H9 (cell line): ENCODE results near the gene ADRB1. TPM values are rescaled to one million over a fixed set of nuclear protein-coding genes. Genes with fewer than 3 reads are reported as not detected.

Experiments
- DNase-seq: peaks from one replicate; pipeline ENCODE4 v3.0.0-alpha.2; 2017
- H2AFZ ChIP-seq: one replicate; pipeline ENCODE4 v1.6.1; 2013; ENCODE audit warnings: mild to moderate bottlenecking, low read length, control low read depth, moderate library complexity
- H2AK5ac ChIP-seq: 2 replicates; pipeline ENCODE4 v1.6.1; 2013; ENCODE audit warnings: low read length, control low read depth, mixed read lengths; ENCODE audit not compliant: insufficient read length
- H2BK120ac ChIP-seq: one replicate; pipeline ENCODE4 v1.6.1; 2013; ENCODE audit warnings: low read depth, mild to moderate bottlenecking, low read length, control low read depth, inconsistent platforms; ENCODE audit not compliant: poor library complexity, severe bottlenecking
- H2BK12ac ChIP-seq: 2 replicates; pipeline ENCODE4 v1.6.1; 2013; ENCODE audit warnings: low read length, control low read depth, mixed read lengths, low read depth; ENCODE audit not compliant: insufficient read length
- H2BK15ac ChIP-seq: 2 replicates; pipeline ENCODE4 v1.6.1; 2013; ENCODE audit warnings: low read depth, low read length, control low read depth
- H2BK20ac ChIP-seq: one replicate; pipeline ENCODE4 v1.6.1; 2013; ENCODE audit warnings: low read depth, mild to moderate bottlenecking, low read length, control low read depth, inconsistent platforms; ENCODE audit not compliant: poor library complexity, severe bottlenecking
- H2BK5ac ChIP-seq: 2 replicates; pipeline ENCODE4 v1.6.1; 2013; ENCODE audit warnings: low read length, control low read depth, mixed read lengths; ENCODE audit not compliant: insufficient read length
- H3K14ac ChIP-seq: 2 replicates; pipeline ENCODE4 v1.6.1; 2013; ENCODE audit warnings: low read length, control low read depth; ENCODE audit not compliant: insufficient read depth
- H3K18ac ChIP-seq: 2 replicates; pipeline ENCODE4 v1.6.1; 2013; ENCODE audit warnings: low read depth, mild to moderate bottlenecking, mixed read lengths, low read length, control low read depth; ENCODE audit not compliant: insufficient read length
- H3K23ac ChIP-seq: 2 replicates; pipeline ENCODE4 v1.6.1; 2013; ENCODE audit warnings: low read length, control low read depth, mixed read lengths, low read depth; ENCODE audit not compliant: insufficient read length
- H3K23me2 ChIP-seq: 2 replicates; pipeline ENCODE4 v1.6.1; 2013; ENCODE audit warnings: low read depth, mild to moderate bottlenecking, mixed read lengths, low read length, control low read depth; ENCODE audit not compliant: insufficient read length, poor library complexity, severe bottlenecking
- H3K27ac ChIP-seq: 2 replicates; pipeline ENCODE4 v1.5.1; 2013; ENCODE audit warnings: low read length, control low read depth, mixed read lengths, low read depth; ENCODE audit not compliant: insufficient read length
- H3K27me3 ChIP-seq: 2 replicates; pipeline ENCODE4 v1.6.1; 2013; ENCODE audit warnings: low read length, control low read depth, inconsistent platforms; ENCODE audit not compliant: insufficient read depth
- H3K4ac ChIP-seq: 2 replicates; pipeline ENCODE4 v1.6.1; 2013; ENCODE audit warnings: low read depth, mild to moderate bottlenecking, control low read depth, inconsistent platforms, low read length, moderate library complexity
- H3K4me1 ChIP-seq: 2 replicates; pipeline ENCODE4 v1.6.1; 2013; ENCODE audit warnings: low read length, control low read depth, inconsistent platforms; ENCODE audit not compliant: insufficient read depth
- H3K4me2 ChIP-seq: 2 replicates; pipeline ENCODE4 v1.6.1; 2013; ENCODE audit warnings: low read length, control low read depth, mixed read lengths; ENCODE audit not compliant: insufficient read length, insufficient read depth
- H3K56ac ChIP-seq: 2 replicates; pipeline ENCODE4 v1.6.1; 2013; ENCODE audit warnings: low read depth, mild to moderate bottlenecking, mixed read lengths, low read length, control low read depth; ENCODE audit not compliant: insufficient read length
- H3K79me1 ChIP-seq: 2 replicates; pipeline ENCODE4 v1.6.1; 2013; ENCODE audit warnings: low read depth, mild to moderate bottlenecking, moderate library complexity, low read length, control low read depth, inconsistent platforms; ENCODE audit not compliant: insufficient read depth, poor library complexity, severe bottlenecking
- H3K79me2 ChIP-seq: 2 replicates; pipeline ENCODE4 v1.6.1; 2013; ENCODE audit warnings: low read length, control low read depth, inconsistent platforms; ENCODE audit not compliant: insufficient read depth
- H3K9ac ChIP-seq: 2 replicates; pipeline ENCODE4 v1.6.1; 2013; ENCODE audit warnings: low read length, control low read depth, mixed read lengths; ENCODE audit not compliant: insufficient read length; ENCODE audit errors: extremely low read depth
- H3K9me3 ChIP-seq: one replicate; pipeline ENCODE4 v1.6.1; 2013; ENCODE audit warnings: low read depth, low read length, inconsistent platforms; ENCODE audit not compliant: control insufficient read depth
- H3T11ph ChIP-seq: one replicate; pipeline ENCODE4 v1.6.1; 2013; ENCODE audit warnings: mild to moderate bottlenecking, low read length, control low read depth, inconsistent platforms
- H4K20me1 ChIP-seq: one replicate; pipeline ENCODE4 v1.6.1; 2013; ENCODE audit not compliant: control insufficient read depth, insufficient read length, insufficient read depth
- H4K5ac ChIP-seq: 2 replicates; pipeline ENCODE4 v1.6.1; 2013; ENCODE audit warnings: low read depth, mild to moderate bottlenecking, mixed read lengths, low read length, control low read depth; ENCODE audit not compliant: insufficient read length
- H4K8ac ChIP-seq: replicated peaks from 2 replicates; pipeline ENCODE4 v1.6.1; 2013; ENCODE audit warnings: low read length, control low read depth, mixed read lengths, low read depth; ENCODE audit not compliant: insufficient read length
- H4K91ac ChIP-seq: 2 replicates; pipeline ENCODE4 v1.6.1; 2013; ENCODE audit warnings: low read depth, mild to moderate bottlenecking, moderate library complexity, mixed read lengths, low read length, control low read depth; ENCODE audit not compliant: insufficient read length
- H3K27ac Mint-ChIP-seq, 3 experiments: 2 replicates in 2 of 3; 3 replicates in 1 of 3; pipeline ENCODE4 v1.8.0; 2020 to 2021; ENCODE audit warnings: mixed read lengths in 3 of 3, mild to moderate bottlenecking in 1 of 3, moderate library complexity in 1 of 3
- H3K27me3 Mint-ChIP-seq: 2 replicates; pipeline ENCODE4 v1.8.0; 2021; ENCODE audit warnings: low read depth, mild to moderate bottlenecking, moderate library complexity, mixed read lengths
- H3K36me3 Mint-ChIP-seq, 3 experiments: 2 replicates in 2 of 3; 3 replicates in 1 of 3; pipeline ENCODE4 v1.8.0; 2020 to 2021; ENCODE audit warnings: low read depth in 3 of 3, mixed read lengths in 3 of 3; ENCODE audit not compliant: insufficient read depth in 1 of 3
- H3K4me1 Mint-ChIP-seq, 2 experiments: 2 replicates each; pipeline ENCODE4 v1.8.0; 2020; ENCODE audit warnings: mixed read lengths in 2 of 2
- H3K4me3 Mint-ChIP-seq, 2 experiments: 2 replicates in 1 of 2; 3 replicates in 1 of 2; pipeline ENCODE4 v1.8.0; 2020 to 2021; ENCODE audit warnings: mild to moderate bottlenecking in 2 of 2, mixed read lengths in 2 of 2, moderate library complexity in 1 of 2
- H3K9me3 Mint-ChIP-seq, 2 experiments: 2 replicates in 1 of 2; 3 replicates in 1 of 2; pipeline ENCODE4 v1.8.0; 2020; ENCODE audit warnings: mild to moderate bottlenecking in 2 of 2, mixed read lengths in 2 of 2, moderate library complexity in 1 of 2
- WGBS: extraction: QIAGEN DNeasy Blood & Tissue Kit; methylation state at CpG from one replicate; pipeline ENCODE4 v1.1.7; 2013; ENCODE audit warnings: missing lambda C conversion rate, low lambda C conversion rate, mixed read lengths; ENCODE audit not compliant: insufficient read length; ENCODE audit errors: extremely low coverage; 5-methylcytosine and 5-hydroxymethylcytosine counted together
- total RNA-seq: library from RNA; stranded (reverse); gene quantifications from 2 replicates; pipeline ENCODE4 v1.2.1, GENCODE V29; 2021
- TF ChIP-seq, protein P1 (sequence below): fragments of 200-600 bp; sonication (generic); conservative IDR thresholded peaks from 3 replicates; pipeline ENCODE4 v1.8.0; 2021; ENCODE audit warnings: antibody characterized with exemption, mild to moderate bottlenecking

The ADRB1 gene
- total RNA-seq, 1 experiment from 2014 or later, result 0.13 TPM

DNA sequence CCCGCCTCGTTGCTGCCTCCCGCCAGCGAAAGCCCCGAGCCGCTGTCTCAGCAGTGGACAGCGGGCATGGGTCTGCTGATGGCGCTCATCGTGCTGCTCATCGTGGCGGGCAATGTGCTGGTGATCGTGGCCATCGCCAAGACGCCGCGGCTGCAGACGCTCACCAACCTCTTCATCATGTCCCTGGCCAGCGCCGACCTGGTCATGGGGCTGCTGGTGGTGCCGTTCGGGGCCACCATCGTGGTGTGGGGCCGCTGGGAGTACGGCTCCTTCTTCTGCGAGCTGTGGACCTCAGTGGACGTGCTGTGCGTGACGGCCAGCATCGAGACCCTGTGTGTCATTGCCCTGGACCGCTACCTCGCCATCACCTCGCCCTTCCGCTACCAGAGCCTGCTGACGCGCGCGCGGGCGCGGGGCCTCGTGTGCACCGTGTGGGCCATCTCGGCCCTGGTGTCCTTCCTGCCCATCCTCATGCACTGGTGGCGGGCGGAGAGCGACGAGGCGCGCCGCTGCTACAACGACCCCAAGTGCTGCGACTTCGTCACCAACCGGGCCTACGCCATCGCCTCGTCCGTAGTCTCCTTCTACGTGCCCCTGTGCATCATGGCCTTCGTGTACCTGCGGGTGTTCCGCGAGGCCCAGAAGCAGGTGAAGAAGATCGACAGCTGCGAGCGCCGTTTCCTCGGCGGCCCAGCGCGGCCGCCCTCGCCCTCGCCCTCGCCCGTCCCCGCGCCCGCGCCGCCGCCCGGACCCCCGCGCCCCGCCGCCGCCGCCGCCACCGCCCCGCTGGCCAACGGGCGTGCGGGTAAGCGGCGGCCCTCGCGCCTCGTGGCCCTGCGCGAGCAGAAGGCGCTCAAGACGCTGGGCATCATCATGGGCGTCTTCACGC is 825 bp downstream of the ADRB1 start:
- H3K27me3 ChIP-seq, result peaks cover 32% of the 10 kb centered on the region

More for the DNA sequence above, 825 bp downstream of the ADRB1 start:
- no peak overlapping the region for H3K27ac Mint-ChIP-seq
- Histone ChIP-seq H3K18ac (no peak overlapping the region), H2AFZ (no peak overlapping the region), H3K4ac (no peak overlapping the region), H4K5ac (no peak overlapping the region), H3K4me1 (no peaks in the 10 kb centered on the region), H3K4me2 (peak overlapping the region; percentile 37), H2BK120ac (no peak overlapping the region), H3K79me2 (no peaks in the 10 kb centered on the region), H2BK5ac (no peak overlapping the region), H3K27ac (no peak overlapping the region), H4K91ac (no peak overlapping the region), H3T11ph (no peak overlapping the region), H3K14ac (no peak overlapping the region), H3K9ac (no peak overlapping the region), H4K8ac (no peak overlapping the region), H3K9me3 (no peaks in the 10 kb centered on the region), H3K23me2 (peaks cover 13% of the 10 kb centered on the region), H3K79me1 (no peaks in the 10 kb centered on the region), H3K23ac (no peak overlapping the region), H2AK5ac (no peak overlapping the region), H2BK12ac (no peak overlapping the region), H2BK20ac (no peak overlapping the region), H4K20me1 (no peaks in the 10 kb centered on the region), H2BK15ac (0 out of 2 replicates have a peak overlapping the region, but pooled peaks have one; percentile 15), H3K56ac (no peak overlapping the region)
- no peaks in the 10 kb centered on the region; a peak in 1 of 7 replicates for H3K36me3 Mint-ChIP-seq
- H3K27me3 Mint-ChIP-seq, result peaks cover 93% of the 10 kb centered on the region
- DNase-seq, result peak; percentile 49
- peaks cover 0 to 3% of the 10 kb centered on the region in 2 experiments; a peak in 2 of 5 replicates for H3K9me3 Mint-ChIP-seq
- TF ChIP-seq, protein P1, sequence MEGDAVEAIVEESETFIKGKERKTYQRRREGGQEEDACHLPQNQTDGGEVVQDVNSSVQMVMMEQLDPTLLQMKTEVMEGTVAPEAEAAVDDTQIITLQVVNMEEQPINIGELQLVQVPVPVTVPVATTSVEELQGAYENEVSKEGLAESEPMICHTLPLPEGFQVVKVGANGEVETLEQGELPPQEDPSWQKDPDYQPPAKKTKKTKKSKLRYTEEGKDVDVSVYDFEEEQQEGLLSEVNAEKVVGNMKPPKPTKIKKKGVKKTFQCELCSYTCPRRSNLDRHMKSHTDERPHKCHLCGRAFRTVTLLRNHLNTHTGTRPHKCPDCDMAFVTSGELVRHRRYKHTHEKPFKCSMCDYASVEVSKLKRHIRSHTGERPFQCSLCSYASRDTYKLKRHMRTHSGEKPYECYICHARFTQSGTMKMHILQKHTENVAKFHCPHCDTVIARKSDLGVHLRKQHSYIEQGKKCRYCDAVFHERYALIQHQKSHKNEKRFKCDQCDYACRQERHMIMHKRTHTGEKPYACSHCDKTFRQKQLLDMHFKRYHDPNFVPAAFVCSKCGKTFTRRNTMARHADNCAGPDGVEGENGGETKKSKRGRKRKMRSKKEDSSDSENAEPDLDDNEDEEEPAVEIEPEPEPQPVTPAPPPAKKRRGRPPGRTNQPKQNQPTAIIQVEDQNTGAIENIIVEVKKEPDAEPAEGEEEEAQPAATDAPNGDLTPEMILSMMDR, result no peak
- H3K4me1 Mint-ChIP-seq, result peaks cover 5 to 14% of the 10 kb centered on the region in 2 experiments; a peak in 3 of 4 replicates
- no CpG with 5 or more reads among the region's 106 CpGs for WGBS
- peak overlapping the region; percentile 64 to 84 for H3K4me3 Mint-ChIP-seq
